HEK293T (cell line): ENCODE measurements around the gene MMP23B.
"Not testable (repeated sequence)": the region's sequence is repeated elsewhere in the genome, so short reads cannot be mapped to it uniquely, and the experiment has no call there.

Experiments
- CTCF ChIA-PET: fragments of 350-600 bp; formaldehyde crosslinking; extraction: SDS; loops from one replicate; lab custom pipeline; 2021; ENCODE audit warnings: antibody characterized with exemption, inconsistent platforms; lab: Yijun Ruan, JAX
- POLR2A ChIA-PET: fragments of 350-600 bp; formaldehyde crosslinking; extraction: SDS; loops from one replicate; lab custom pipeline; 2020; ENCODE audit warnings: antibody characterized with exemption, inconsistent platforms; lab: Yijun Ruan, JAX
- DNase-seq: peaks from one replicate; pipeline ENCODE4 v3.0.0; 2012; ENCODE audit warnings: mixed read lengths; ENCODE audit errors: extremely low spot score
- ARNT ChIP-seq: fragments of 450-650 bp; IDR thresholded peaks from 2 replicates; pipeline ENCODE4 v1.6.1; 2017; ENCODE audit warnings: mild to moderate bottlenecking
- BHLHE40 ChIP-seq: fragments of 450-650 bp; IDR thresholded peaks from 2 replicates; pipeline ENCODE4 v1.6.1; 2016; ENCODE audit warnings: mild to moderate bottlenecking, moderate library complexity, borderline replicate concordance
- CTBP1 ChIP-seq: fragments of 450-650 bp; IDR thresholded peaks from 2 replicates; pipeline ENCODE4 v1.6.1; 2016; ENCODE audit warnings: borderline replicate concordance
- ELF4 ChIP-seq: fragments of 450-650 bp; IDR thresholded peaks from 2 replicates; pipeline ENCODE4 v1.6.1; 2017; ENCODE audit warnings: antibody characterized with exemption
- FOXA1 ChIP-seq: fragments of 450-650 bp; IDR thresholded peaks from 2 replicates; pipeline ENCODE4 v1.6.1; 2016; ENCODE audit warnings: mild to moderate bottlenecking
- FOXK2 ChIP-seq: fragments of 450-650 bp; IDR thresholded peaks from 2 replicates; pipeline ENCODE4 v1.6.1; 2016; ENCODE audit warnings: mild to moderate bottlenecking
- FOXM1 ChIP-seq: fragments of 450-650 bp; IDR thresholded peaks from 2 replicates; pipeline ENCODE4 v1.6.1; 2017; ENCODE audit warnings: mild to moderate bottlenecking, borderline replicate concordance
- HDGF ChIP-seq: fragments of 450-650 bp; IDR thresholded peaks from 2 replicates; pipeline ENCODE4 v1.6.1; 2017; ENCODE audit warnings: antibody characterized with exemption, borderline replicate concordance
- L3MBTL2 ChIP-seq: fragments of 450-650 bp; conservative IDR thresholded peaks from 2 replicates; pipeline ENCODE4 v1.6.1; 2016; ENCODE audit warnings: mild to moderate bottlenecking
- LEF1 ChIP-seq: fragments of 450-650 bp; IDR thresholded peaks from 2 replicates; pipeline ENCODE4 v1.6.1; 2017; ENCODE audit warnings: mild to moderate bottlenecking, borderline replicate concordance
- NFRKB ChIP-seq: fragments of 450-650 bp; IDR thresholded peaks from 2 replicates; pipeline ENCODE4 v1.6.1; 2016; ENCODE audit warnings: mild to moderate bottlenecking, moderate library complexity
- SP1 ChIP-seq: fragments of 450-650 bp; IDR thresholded peaks from 2 replicates; pipeline ENCODE4 v1.6.1; 2017
- SUZ12 ChIP-seq: fragments of 450-650 bp; IDR thresholded peaks from 2 replicates; pipeline ENCODE4 v1.6.1; 2016; ENCODE audit warnings: mild to moderate bottlenecking
- TARDBP ChIP-seq: fragments of 450-650 bp; IDR thresholded peaks from 2 replicates; pipeline ENCODE4 v1.6.1; 2016
- ZNF384 ChIP-seq: fragments of 450-650 bp; IDR thresholded peaks from 2 replicates; pipeline ENCODE4 v1.6.1; 2016
- TF ChIP-seq, protein P1 (sequence below): fragments of 450-650 bp; IDR thresholded peaks from 2 replicates; pipeline ENCODE4 v1.6.1; 2016

The MMP23B gene

DNA sequence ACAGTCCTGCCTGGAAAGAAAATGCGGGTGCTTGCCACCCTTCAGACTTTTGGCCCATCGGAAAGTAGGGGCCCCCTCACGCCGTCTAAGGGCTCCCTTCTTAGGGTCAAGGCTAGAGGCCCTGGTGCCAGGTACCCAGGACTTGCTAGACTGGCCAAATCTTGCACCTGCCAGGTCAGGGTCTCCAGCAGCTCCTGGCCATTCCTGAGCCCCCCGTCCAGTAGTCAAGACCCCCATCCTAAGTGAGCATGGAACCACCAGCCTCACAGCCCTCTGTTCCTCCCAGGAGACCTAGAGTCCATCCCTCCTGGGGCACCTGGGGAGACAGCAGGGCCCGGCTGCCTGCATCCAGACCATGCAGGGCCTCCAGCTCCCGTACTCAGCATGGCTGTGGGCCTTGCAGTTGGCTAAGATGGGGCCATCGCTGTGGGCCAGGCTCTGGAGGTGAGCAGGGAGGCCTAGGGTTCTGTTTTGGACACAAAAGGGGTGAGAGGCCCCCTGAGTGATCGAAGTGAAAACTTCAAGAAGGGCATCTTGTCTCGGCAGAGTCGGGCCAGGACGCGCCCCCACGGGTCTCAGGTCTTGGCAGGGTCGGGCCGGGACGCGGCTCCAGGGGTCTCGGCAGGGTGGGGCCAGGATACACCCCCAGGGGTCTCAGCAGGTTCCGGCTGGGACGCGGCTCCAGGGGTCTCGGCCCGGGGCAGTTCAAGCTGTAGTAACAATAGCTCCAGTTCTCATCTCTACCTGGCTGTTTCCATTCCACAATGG lies 38.0 kb upstream of the MMP23B start:
- POLR2A ChIA-PET = interaction anchor here (1.7 kb wide), 1 partner anchor 21 kb away, joined by 6 read pairs; the partner anchor contains the start of gene MIB2
- TF ChIP-seq SP1 (no peak), FOXK2 (no peak), LEF1 (no peak), L3MBTL2 (no peak), NFRKB (no peak), ARNT (no peak), ELF4 (no peak), ZNF384 (no peak), SUZ12 (no peak), BHLHE40 (no peak)
- no peak for DNase-seq
- CTCF ChIA-PET = no interaction called here

DNA sequence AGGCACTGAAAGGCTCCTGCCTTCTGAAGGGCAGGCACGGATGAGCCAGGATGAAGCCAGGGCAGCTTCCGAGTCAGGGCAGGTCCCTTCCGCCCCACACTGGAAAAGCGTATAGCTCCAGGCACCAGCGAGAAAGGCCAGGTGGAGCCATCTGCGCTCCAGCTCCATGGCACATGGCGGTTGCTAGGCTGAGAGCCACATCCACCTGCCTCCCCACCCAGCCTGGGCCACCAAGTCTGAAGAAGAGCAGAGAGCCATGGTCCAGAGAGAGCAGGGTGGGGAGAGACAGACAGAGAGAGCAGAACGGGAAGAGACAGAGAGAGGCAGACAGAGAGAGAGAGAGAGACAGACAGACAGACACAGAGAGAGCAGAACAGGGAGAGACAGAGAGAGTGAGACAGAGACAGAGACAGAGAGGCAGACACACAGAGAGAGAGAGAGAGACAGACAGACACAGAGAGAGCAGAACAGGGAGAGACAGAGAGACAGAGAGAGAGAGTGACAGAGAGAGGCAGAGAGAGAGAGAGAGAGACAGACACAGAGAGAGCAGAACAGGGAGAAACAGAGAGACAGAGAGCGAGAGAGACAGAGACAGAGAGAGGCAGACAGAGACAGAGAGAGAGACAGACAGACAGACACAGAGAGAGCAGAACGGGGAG lies 37.2 kb upstream of the MMP23B start:
- ChIA-PET POLR2A (interaction anchor here (1.7 kb wide), 1 partner anchor 20 kb away, joined by 6 read pairs; the partner anchor contains the start of gene MIB2), CTCF (no interaction called here)

DNA sequence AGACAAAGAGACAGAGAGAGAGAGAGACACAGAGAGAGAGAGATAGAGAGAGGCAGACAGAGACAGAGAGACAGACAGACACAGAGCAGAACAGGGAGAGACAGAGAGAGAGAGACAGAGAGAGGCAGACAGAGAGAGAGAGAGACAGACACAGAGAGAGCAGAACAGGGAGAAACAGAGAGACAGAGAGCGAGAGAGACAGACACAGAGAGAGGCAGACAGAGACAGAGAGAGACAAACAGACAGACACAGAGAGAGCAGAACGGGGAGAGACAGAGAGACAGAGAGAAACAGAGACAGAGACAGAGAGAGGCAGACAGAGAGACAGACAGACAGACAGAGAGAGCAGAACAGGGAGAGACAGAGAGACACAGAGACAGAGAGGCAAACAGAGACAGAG lies 36.6 kb upstream of the MMP23B start:
- CTCF ChIA-PET, POLR2A ChIA-PET: not testable (repeated sequence)

More for the DNA sequence above, 37.2 kb upstream of the MMP23B start:
- TF ChIP-seq, protein P1, sequence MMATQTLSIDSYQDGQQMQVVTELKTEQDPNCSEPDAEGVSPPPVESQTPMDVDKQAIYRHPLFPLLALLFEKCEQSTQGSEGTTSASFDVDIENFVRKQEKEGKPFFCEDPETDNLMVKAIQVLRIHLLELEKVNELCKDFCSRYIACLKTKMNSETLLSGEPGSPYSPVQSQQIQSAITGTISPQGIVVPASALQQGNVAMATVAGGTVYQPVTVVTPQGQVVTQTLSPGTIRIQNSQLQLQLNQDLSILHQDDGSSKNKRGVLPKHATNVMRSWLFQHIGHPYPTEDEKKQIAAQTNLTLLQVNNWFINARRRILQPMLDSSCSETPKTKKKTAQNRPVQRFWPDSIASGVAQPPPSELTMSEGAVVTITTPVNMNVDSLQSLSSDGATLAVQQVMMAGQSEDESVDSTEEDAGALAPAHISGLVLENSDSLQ = no peak
- TF ChIP-seq SP1 = no peak
- no peak for TF ChIP-seq LEF1
- DNase-seq = no peak

DNA sequence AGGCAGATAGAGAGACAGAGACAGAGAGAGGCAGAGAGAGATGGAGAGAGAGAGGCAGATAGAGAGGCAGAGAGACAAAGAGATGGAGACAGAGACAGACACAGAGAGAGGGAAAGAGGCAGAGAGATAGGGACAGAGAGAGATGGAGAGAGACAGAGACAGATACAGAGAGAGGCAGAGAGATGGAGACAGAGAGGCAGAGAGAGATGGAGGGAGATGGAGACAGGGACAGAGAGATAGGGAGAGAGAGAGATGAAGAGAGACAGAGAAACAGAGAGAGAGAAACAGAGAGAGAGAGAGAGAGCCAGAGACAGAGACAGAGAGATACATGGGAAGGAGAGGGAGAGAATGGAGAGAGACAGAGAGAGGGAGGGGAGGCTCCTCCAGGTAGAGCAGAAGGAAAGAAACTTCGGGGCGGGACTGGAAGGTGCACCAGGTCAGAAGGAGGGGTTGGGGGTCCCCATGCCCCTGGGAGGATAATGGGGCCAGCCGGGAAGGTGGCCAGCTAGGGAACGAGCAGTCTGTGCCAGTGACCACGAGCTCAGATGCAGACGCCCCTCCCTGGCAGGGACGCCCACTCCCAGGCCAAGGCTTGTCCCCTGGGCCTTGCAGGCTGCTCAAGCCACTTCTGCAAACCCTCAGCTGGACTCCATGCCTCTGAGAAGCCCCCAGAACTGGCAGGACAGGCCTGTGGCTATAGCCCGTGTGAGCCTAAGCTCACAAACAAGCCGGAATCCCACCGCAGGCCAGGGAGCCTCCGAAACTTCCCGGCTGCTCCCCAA lies 35.3 kb upstream of the MMP23B start:
- ChIA-PET POLR2A (interaction anchor here (0.9 to 2.4 kb wide), 5 partner anchors 10 to 26 kb away, joined by 3 to 16 read pairs (median 3); partner anchors contain the start of gene MIB2), CTCF (no interaction called here)
- no peak for DNase-seq
- no peak for TF ChIP-seq LEF1
- 0 out of 2 replicates have a peak, but pooled peaks have one; percentile 4 for TF ChIP-seq CTBP1

More for the DNA sequence above, 36.6 kb upstream of the MMP23B start:
- not testable (repeated sequence) for DNase-seq

DNA sequence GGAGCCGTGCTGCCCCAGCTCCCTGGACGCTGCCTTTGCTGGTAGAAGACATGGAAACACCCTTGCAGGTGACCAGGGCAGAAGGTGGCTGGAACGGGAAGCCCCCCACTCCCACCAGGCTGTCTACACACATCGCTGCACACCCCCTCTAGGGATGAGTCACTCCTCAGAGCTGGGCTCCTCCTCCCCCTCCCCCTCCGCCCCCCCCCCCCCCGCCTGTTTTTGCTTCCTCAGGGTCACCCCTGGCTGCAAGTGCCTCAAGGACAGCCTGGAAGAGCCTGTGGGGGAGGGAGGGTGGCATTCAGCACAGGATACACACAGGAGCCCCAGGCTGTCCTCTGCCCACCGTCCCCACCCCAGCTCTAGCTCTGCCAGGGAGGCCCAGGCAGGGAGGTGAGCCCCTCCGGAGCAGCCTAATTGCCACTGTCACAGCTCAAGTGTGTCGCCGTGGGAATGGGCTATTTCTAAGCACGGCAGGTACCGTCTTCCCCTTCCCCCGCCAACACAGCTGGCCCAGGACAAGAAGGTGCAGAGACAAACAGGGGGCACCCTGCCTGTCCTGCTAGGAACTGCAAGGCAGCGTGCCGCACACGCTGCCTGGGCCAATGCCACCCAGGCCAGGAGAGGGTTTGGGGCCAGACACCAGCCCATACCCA lies 34.6 kb upstream of the MMP23B start:
- CTCF ChIA-PET = no interaction called here
- POLR2A ChIA-PET = interaction anchor here (0.9 to 2.4 kb wide), 5 partner anchors 11 to 25 kb away, joined by 3 to 16 read pairs (median 3); partner anchors contain the start of gene MIB2
- no peak for TF ChIP-seq ZNF384
- TF ChIP-seq FOXM1 = no peak
- no peak for TF ChIP-seq LEF1
- TF ChIP-seq, protein P1 = no peak
- TF ChIP-seq FOXK2 = no peak
- TF ChIP-seq BHLHE40 = no peak
- no peak for DNase-seq

DNA sequence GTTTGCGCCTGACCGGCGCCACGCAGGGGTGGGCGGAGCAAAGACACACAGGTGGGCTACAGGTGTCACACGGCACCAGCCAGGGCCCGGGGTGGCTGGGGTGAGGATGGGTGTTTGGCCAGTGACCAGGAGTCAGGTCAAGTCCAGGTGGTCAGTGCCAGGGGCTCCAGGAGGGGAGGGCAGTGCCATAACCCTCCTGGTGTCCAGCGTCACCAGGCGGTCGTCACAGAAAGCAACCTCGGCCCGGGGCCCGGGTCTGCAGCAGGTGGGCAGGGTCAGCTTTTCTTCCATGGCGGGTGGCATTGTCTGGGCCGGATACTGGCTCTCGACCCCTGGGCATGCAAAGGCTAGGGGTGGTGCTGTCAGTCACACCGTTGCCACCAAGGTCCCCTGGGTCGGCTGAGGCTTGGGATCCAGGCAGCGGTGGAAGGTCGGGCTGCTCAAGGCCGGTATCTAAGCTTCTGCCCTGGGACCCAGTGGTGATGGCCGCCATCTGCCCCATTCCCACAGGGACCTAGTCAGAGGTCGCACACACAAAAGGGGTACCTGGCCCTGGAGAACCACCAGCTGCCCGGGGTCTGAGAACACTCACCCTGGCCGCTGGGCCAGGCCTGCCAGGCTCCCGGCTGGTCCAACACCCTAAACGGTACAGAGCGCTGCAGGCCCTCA lies 33.8 kb upstream of the MMP23B start:
- ChIA-PET CTCF (no interaction called here), POLR2A (interaction anchor here (1.4 to 2.4 kb wide), 2 partner anchors 10 to 17 kb away, joined by 3 to 16 read pairs; partner anchors contain the start of gene MIB2)
- TF ChIP-seq CTBP1 (no peak), SP1 (no peak), NFRKB (no peak), FOXM1 (no peak), BHLHE40 (no peak), ZNF384 (no peak), ELF4 (no peak), L3MBTL2 (no peak), FOXK2 (no peak), LEF1 (no peak)
- DNase-seq = no peak

DNA sequence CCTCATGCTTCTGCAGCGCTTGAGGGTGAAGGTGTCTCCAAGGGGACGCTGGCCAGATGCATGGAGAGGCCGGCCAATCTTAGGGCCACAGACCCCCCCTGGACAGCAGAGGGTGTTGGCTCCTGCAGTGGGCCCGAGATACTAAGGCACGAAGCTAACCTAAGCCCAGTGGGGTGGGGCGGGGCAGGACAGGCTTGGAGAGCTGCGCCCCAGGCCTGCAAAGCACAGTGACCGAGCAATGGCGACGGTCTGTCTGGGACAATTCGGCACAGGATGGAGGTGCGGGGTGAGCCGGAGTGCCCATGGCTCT lies 33.3 kb upstream of the MMP23B start:
- DNase-seq = no peak
- no peak for TF ChIP-seq L3MBTL2
- no peak for TF ChIP-seq HDGF
- TF ChIP-seq BHLHE40 = no peak
- no peak for TF ChIP-seq NFRKB
- no peak for TF ChIP-seq SP1
- TF ChIP-seq ELF4 = no peak
- TF ChIP-seq CTBP1 = no peak
- TF ChIP-seq, protein P1 = no peak
- no peak for TF ChIP-seq FOXA1
- TF ChIP-seq FOXM1 = no peak
- TF ChIP-seq ZNF384 = no peak
- no peak for TF ChIP-seq FOXK2
- no peak for TF ChIP-seq SUZ12
- TF ChIP-seq TARDBP = no peak
- TF ChIP-seq LEF1 = no peak
- TF ChIP-seq ARNT = no peak
- ChIA-PET POLR2A (interaction anchor here (2.4 kb wide), 1 partner anchor 17 kb away, joined by 16 read pairs; the partner anchor contains the start of gene MIB2), CTCF (no interaction called here)
